ENCODE results near the gene MAP2K5. TPM values are rescaled to one million over a fixed set of nuclear protein-coding genes. Genes with fewer than 3 reads are reported as not detected.
"Not testable (repeated sequence)": the region's sequence is repeated elsewhere in the genome, so short reads cannot be mapped to it uniquely, and the experiment has no call there.

MAP2K5 gene
- total RNA-seq, 1 experiment from 2014 or later, result 7.1 TPM

GRCh38 chr15:67670647-67671305 is 128.3 kb downstream of the MAP2K5 start:
- DNase-seq (ENCODE audit: low read depth), result no peak

DNA sequence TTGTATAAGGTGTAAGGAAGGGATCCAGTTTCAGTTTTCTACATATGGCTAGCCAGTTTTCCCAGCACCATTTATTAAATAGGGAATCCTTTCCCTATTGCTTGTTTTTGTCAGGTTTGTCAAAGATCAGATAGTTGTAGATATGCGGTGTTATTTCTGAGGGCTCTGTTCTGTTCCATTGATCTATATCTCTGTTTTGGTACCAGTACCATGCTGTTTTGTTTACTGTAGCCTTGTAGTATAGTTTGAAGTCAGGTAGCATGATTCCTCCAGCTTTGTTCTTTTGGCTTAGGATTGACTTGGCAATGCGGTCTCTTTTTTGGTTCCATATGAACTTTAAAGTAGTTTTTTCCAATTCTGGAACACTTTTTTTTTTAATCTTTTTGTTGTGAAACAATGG is 130.3 kb downstream of the MAP2K5 start:
- DNase-seq (ENCODE audit: low read depth), result not testable (repeated sequence)

DNA sequence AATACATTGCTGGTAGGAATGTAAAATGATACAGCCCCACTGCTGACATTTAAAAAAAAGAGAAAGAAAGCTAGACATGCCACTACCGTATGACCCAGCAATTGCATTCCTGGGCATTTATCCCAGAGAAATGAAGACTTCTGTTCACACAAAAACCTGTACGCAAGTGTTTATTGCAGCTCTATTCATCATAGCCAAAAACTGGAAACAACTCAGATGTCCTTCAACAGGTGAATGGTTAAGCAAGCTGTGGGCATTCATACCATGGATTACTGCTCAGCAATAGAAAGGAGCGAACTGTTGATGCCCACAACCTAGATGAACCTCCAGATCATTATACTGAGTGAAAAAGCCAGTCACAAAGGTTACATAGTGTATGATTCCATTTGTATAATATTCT is 132.5 kb downstream of the MAP2K5 start:
- DNase-seq (ENCODE audit: low read depth), result no peak

DNA sequence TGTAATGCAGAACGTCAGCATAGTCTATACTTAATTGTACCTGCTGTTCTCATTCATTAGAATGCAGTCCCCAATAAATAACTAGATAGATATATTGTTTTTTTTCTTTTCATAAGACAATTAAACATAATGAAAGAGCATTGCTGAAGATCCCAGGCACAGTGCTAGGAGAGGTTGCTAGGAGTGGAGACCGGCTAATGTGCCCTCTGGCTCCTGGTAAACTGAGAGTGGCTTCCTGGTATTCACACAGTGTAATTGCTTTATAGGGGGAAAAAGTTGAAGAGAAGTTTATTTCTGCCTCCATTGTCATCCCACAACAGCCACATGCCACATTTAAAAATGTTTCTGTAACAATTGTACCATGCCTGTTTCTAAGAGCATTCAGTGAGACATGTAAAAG is 135.6 kb downstream of the MAP2K5 start:
- DNase-seq (ENCODE audit: low read depth), result no peak

DNA sequence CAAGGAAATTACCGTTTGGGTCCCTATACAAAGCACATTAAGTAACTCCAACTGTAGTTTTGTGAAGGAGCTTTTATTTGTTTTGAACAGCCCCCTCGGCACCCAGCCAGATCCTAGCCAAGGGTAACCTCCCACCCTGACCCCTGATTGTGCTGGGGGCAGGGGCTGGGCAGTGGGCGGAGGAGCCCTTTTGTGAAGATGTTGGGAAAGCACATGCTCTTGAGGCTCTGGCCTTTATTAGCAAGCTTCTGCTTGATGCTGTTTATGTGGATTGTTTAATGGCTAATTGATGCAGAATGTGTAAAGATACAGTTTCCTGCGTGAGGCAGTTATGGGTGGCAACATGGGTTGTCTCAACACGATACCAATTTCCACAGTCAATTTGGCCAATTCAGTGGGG is 136.5 kb downstream of the MAP2K5 start:
- no peak for DNase-seq (ENCODE audit: low read depth)

- DNase-seq (ENCODE audit: low read depth), result no peak
Measured at GRCh38 chr15:67680641-67681040, 138.1 kb downstream of the MAP2K5 start.

- peak; percentile 50 for DNase-seq (ENCODE audit: low read depth)
Measured at GRCh38 chr15:67685008-67685599, 142.6 kb downstream of the MAP2K5 start.

- DNase-seq (ENCODE audit: low read depth), result no peak
Measured at GRCh38 chr15:67685716-67686115, 143.2 kb downstream of the MAP2K5 start.

GRCh38 chr15:67690936-67691335 is 148.4 kb downstream of the MAP2K5 start:
- peak; percentile 46 for DNase-seq (ENCODE audit: low read depth)

DNA sequence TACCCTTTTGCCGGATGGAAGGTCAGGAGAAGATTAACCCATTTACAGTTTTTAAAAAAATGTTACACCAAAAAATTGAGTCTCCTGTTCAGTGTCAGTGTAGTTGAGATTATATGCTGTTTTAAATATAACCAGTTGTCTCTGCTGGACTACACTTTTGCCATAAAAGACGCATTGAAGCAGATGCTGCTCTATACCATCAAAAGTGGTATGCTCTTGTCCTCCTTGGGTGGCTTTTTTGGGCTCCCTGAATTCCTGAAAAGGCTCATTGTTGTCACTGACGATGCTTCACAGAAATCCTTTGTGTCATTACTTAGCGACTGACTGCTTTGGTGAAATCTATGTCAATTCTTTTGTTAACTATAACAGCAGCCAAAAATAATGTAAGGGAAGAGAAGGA is 148.9 kb downstream of the MAP2K5 start:
- DNase-seq (ENCODE audit: low read depth), result no peak

DNA sequence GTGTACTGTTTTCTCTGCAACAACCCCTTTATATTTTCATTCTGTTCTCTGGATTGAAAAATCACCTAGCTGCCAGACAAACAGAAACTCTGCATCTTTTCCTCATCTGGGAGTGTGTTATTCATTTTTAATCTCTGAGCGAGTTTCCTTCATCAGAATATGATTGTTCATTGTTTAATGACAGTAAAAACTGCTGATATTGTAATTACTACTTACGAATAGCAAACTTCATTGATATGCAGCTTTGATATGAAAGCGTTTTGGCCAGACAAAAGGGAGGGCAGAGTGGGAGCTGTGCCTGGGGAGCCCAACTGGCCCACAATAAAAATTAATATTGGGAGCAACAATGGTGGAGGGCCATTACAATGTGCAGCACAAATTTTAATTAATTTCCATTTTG is 150.1 kb downstream of the MAP2K5 start:
- DNase-seq (ENCODE audit: low read depth), result no peak

- DNase-seq (ENCODE audit: low read depth), result no peak
Measured at GRCh38 chr15:67696087-67696486, 153.6 kb downstream of the MAP2K5 start.

DNA sequence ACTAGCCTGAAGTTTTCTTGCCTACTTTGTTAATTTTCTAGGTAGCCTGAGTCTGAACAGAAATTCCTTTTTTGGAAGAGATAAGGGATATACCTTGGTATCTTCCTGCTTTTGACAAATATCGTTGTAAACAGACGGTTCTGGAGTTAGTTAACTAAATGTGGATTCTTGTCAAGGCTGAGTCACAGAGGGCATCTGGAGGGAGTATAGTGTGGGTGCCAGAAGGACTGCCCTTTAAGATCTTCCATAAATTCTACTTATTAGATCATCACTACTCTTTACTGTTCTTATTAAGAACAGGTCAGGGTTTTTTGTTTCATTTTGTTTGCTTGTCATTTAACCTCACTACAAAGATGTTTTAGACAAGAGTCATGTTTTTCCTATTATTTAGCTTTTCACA is 157.5 kb downstream of the MAP2K5 start:
- DNase-seq (ENCODE audit: low read depth), result peak; percentile 59

- DNase-seq (ENCODE audit: low read depth), result no peak
Measured at GRCh38 chr15:67701669-67702068, 159.2 kb downstream of the MAP2K5 start.

GRCh38 chr15:67707520-67708283 is 165.2 kb downstream of the MAP2K5 start:
- DNase-seq (ENCODE audit: low read depth), result no peak

- no peak for DNase-seq (ENCODE audit: low read depth)
Measured at GRCh38 chr15:67708500-67708899, 166.0 kb downstream of the MAP2K5 start.

DNA sequence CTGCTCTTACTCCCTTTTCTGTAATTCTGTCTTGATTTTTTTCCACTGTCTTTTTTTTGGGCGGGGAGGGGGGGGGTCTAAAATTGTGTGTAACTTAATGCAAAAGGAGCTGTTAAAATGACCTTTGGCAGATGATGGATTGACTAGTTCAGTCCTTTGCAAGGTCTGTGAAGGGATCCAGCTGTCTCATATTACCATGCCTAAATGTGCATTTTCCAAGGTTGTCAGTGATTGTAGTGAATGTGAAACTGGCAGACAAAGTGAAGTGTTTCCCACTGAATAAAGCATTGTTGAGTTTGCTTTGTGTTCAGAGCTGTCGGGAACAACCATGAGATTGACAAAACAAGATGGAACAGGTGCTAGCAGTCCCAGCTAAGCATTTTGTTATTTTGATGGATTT is 172.7 kb downstream of the MAP2K5 start:
- no peak for DNase-seq (ENCODE audit: low read depth)

DNA sequence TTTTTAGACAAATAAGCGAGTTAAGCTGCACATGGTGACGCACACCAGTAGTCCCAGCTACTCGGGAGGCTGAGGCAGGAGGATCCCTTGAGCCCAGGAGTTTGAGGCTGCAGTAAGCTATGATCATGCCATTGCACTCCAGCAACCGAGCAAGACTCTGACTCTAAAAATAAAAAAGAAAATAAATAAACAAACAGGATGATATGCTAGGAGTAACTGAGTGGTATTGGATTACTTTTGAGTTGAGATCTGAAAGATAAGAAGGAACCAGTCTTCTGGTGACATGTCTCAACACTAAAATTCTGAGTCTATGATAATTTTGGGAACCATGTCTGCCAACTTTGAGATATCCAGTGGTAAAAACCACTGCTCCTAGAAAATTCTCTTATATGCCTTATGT is 173.7 kb downstream of the MAP2K5 start:
- DNase-seq (ENCODE audit: low read depth), result no peak

DNA sequence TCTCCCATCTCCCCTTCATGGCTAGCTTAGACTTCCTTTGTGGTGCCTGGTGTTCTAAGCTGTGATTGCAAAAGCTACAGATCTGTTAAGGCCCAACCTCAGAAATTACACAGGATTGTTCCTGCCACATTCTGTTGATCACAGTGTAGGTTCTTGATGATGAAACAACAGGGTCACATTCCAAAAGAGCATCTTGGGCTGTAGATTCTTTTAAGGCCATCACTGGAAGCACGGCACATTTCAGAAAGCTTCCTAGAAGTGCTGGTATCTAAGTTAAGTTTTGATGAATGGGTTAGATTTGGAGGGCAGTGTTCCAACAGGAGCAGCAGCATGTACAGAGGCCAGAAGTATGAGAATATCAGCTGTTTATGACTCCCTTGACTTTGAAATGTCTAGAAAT is 175.3 kb downstream of the MAP2K5 start:
- no peak for DNase-seq (ENCODE audit: low read depth)

DNA sequence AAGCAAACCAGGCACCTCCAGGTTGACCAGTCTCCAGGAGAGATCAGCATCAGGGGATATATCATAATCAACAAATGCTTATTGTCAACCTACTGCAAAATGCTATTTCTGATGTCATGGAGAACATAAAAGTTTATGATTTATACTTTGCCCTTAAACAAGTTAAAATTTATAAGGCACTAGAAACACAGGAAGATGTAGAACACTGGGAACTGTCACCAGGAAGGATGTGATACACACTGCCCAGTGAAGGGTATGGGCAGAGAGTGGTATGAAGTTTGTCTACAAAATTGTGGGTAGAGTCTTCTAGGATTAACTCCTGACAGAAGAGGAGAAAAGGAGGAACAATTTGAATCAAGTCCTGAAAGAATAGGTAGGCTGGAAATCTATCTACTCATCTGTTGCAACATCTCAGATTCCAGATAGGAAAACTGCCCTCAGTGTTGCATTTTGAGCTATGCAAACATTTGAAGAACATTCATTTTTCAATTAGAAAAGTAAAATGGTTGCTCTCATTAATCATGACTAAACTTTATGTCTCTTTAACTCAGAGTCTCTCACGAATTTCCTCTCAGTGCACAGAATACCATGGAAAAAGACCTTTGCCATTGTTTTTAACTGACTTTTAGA is 176.9 kb downstream of the MAP2K5 start:
- DNase-seq (ENCODE audit: low read depth), result no peak

DNA sequence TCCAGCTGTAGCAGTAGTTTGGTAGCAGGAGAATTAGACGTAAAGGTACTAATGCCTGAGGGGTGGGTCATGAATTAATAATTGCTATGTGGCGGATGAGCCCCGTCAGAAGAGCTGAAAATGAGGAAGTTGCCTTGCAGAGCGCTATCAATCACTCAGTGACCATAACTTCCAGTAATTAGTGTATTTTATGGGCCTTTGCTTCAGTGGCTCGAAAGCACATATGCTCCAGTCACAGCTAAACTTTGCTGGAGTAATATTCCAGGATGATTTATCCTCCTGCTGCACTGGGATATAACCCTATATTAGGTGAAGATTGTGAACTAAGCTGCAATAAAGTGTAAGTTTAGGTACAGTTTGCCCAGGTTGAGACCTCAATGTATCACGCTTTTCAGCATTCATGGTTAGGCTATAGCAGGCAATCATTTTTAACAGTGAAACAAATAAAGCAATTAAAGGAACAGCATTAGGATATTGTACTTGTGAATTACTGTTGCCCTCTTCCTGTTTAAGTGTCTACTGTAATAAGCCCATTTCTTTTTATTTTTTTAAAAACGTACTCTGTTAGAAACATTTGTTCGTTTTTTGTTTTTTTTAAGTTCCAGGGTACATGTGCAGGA is 178.2 kb downstream of the MAP2K5 start:
- DNase-seq (ENCODE audit: low read depth), result no peak

Measured in RPMI7951 (cell line).